HepG2 (cell line): ENCODE results near the gene DNAH9. TPM values are rescaled to one million over a fixed set of nuclear protein-coding genes. Genes with fewer than 3 reads are reported as not detected.

Source experiments
- ARNT2 ChIP-seq: sonication (generic); formaldehyde crosslinking; IDR thresholded peaks from 2 replicates; pipeline ENCODE4 v1.8.0; 2022; ENCODE audit warnings: mild to moderate bottlenecking, low read depth, missing genetic modification reagents, moderate library complexity
- CTCF ChIP-seq: sonication (generic); formaldehyde crosslinking; IDR thresholded peaks from 2 replicates; pipeline ENCODE4 v1.5.0; 2020; ENCODE audit warnings: mild to moderate bottlenecking, missing genetic modification reagents, moderate library complexity
- ELF1 ChIP-seq: sonication (generic); formaldehyde crosslinking; IDR thresholded peaks from 2 replicates; pipeline ENCODE4 v1.4.0; 2020; ENCODE audit warnings: missing genetic modification reagents
- FOXC1 ChIP-seq: sonication (generic); formaldehyde crosslinking; IDR thresholded peaks from 2 replicates; pipeline ENCODE4 v1.8.0; 2022; ENCODE audit warnings: mild to moderate bottlenecking, missing genetic modification reagents, borderline replicate concordance
- NFKB2 ChIP-seq: sonication (generic); formaldehyde crosslinking; IDR thresholded peaks from 2 replicates; pipeline ENCODE4 v1.4.0; 2020; ENCODE audit warnings: missing genetic modification reagents, borderline replicate concordance
- NR0B2 ChIP-seq: sonication (generic); formaldehyde crosslinking; IDR thresholded peaks from 2 replicates; pipeline ENCODE4 v1.4.0; 2020; ENCODE audit warnings: mild to moderate bottlenecking, missing genetic modification reagents
- PRDM15 ChIP-seq: sonication (generic); formaldehyde crosslinking; IDR thresholded peaks from 2 replicates; pipeline ENCODE4 v1.4.0; 2020; ENCODE audit warnings: missing genetic modification reagents
- ZNF160 ChIP-seq: sonication (generic); formaldehyde crosslinking; IDR thresholded peaks from 2 replicates; pipeline ENCODE4 v1.8.0; 2022; ENCODE audit warnings: mild to moderate bottlenecking, inconsistent platforms, missing genetic modification reagents
- polyA plus RNA-seq, 8 experiments: library from polyadenylated mRNA; depleted of rRNA in 3 of 8; stranded (reverse) in 7 of 8; unstranded in 1 of 8; fragments of >200 nt; fragmentation: Illumina TruSeq in 4 of 8; extraction: Trizol in 4 of 8; gene quantifications; 2 replicates each; pipeline versions ENCODE4 v1.2.1 to v1.2.3, GENCODE V29; 2011 to 2016; ENCODE audit warnings: low read depth in 4 of 8, missing spikeins in 1 of 8, mixed read lengths in 1 of 8; ENCODE audit not compliant: insufficient read depth in 1 of 8
- total RNA-seq, 5 experiments: library from RNA; depleted of rRNA; stranded (reverse); fragments of >200 nt; fragmentation: Illumina TruSeq; extraction: Trizol; gene quantifications; 2 replicates each; pipeline ENCODE4 v1.2.3, GENCODE V29; 2016; ENCODE audit warnings: low read depth in 1 of 5

Gene DNAH9
- total and polyA plus RNA-seq, 2 of the 13 experiments (the other 11 are each of a cell fraction or from before 2014, with no cell fraction given), result not detected

DNA sequence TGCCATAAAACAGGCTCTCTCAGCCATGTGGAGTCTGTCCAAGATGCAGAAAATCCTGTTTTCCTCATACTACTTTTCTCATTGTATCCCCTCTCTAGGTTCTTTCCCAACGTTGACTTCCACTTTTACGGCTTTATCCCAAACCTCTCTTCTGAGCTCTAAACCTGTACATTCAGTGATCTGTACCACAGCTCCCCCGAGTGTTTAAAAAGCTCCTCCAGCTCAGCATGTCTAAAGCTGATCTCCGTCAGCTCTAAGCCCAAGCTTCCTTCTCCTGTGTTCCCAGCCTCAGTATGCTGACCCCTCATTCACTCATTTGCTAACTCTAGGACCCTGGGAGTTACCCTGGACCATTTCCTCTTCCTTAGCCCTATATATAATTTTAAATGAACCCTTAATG, 144.6 kb downstream of the DNAH9 start (continued):
- TF ChIP-seq ARNT2, result no peak
- TF ChIP-seq NFKB2 (CRISPR knock-in tag), result no peak
- TF ChIP-seq NR0B2 (CRISPR knock-in tag), result no peak
- peak; percentile 35 for TF ChIP-seq CTCF (CRISPR knock-in tag)
- TF ChIP-seq ELF1 (CRISPR knock-in tag), result no peak
- no peak for TF ChIP-seq PRDM15 (CRISPR knock-in tag)
- TF ChIP-seq FOXC1, result no peak
- TF ChIP-seq ZNF160 (CRISPR knock-in tag), result no peak
